ENCODE measurements around the gene PPP2R1B. TPM values are rescaled to one million over a fixed set of nuclear protein-coding genes. Genes with fewer than 3 reads are reported as not detected.

PPP2R1B gene
- total and polyA plus RNA-seq, 2 donors (not counting 1 experiment from before 2014, with no cell fraction given) = 8.2 to 37.0 TPM

DNA sequence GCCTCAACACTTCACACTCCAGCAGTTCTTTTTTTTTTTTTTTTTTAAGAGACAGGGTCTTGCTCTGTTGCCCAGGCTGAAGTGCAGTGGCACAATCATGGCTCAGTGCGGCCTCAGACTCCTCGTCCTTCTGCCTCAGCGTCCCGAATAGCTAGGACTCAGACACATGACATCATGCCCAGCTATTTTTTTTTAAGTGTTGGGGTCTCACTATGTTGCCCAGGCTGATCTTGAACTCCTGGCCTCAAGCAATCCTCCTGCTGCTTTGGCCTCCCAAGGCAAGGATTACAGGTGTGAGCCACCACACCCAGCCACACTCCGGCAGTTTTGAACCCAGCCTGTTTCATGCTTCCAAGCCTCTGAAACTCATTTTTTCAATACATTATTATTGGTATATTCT, 3.7 kb downstream of the PPP2R1B start:
- CTCF ChIA-PET = interaction anchor here (0.6 to 6.6 kb wide), 5 partner anchors 15 to 176 kb away, joined by 3 to 114 read pairs (median 10); no protein-coding TSS in a partner anchor
- intact Hi-C loops (cut with micrococcal nuclease) = no loop called here
- H3K9me3 ChIP-seq (ENCODE audit: control extremely low read depth in 1 of 3, control insufficient read depth in 2 of 3, insufficient read depth in 1 of 3, low read length in 2 of 3) = no peaks in the 10 kb centered on the region
- no peaks in the 10 kb centered on the region for H3K27me3 ChIP-seq (replicated peaks in 1 of 4; ENCODE audit: control extremely low read depth in 1 of 4, control insufficient read depth in 3 of 4, insufficient read depth in 4 of 4, low read length in 3 of 4)
- Mint-ChIP-seq H3K27ac (no peak overlapping the region), H3K4me1 (peaks cover 37% of the 10 kb centered on the region), H3K9me3 (ENCODE audit: insufficient read depth) (no peaks in the 10 kb centered on the region), H3K4me3 (no peak overlapping the region), H3K27me3 (no peaks in the 10 kb centered on the region)
- H3K36me3 ChIP-seq (replicated peaks in 1 of 2; ENCODE audit: control extremely low read depth in 1 of 2, control insufficient read depth in 1 of 2, extremely low read depth in 1 of 2, insufficient read depth in 2 of 2, low read length in 1 of 2) = peaks cover 8 to 41% of the 10 kb centered on the region in 2 experiments
- no peak overlapping the region for H3K27ac ChIP-seq (ENCODE audit: low read length in 2 of 2)
- no peak overlapping the region for H3K4me3 ChIP-seq (ENCODE audit: control extremely low read depth in 1 of 5, extremely low read depth in 1 of 5, insufficient read depth in 1 of 5, low read depth in 2 of 5, low read length in 4 of 5)
- ATAC-seq (ENCODE audit: low read depth) = no peak
- no peak overlapping the region for H3K9ac ChIP-seq (ENCODE audit: low read length)
- WGBS (ENCODE audit: insufficient coverage) = 100% methylated on average over 4 of the region's 5 CpGs
- TF ChIP-seq, protein P1, sequence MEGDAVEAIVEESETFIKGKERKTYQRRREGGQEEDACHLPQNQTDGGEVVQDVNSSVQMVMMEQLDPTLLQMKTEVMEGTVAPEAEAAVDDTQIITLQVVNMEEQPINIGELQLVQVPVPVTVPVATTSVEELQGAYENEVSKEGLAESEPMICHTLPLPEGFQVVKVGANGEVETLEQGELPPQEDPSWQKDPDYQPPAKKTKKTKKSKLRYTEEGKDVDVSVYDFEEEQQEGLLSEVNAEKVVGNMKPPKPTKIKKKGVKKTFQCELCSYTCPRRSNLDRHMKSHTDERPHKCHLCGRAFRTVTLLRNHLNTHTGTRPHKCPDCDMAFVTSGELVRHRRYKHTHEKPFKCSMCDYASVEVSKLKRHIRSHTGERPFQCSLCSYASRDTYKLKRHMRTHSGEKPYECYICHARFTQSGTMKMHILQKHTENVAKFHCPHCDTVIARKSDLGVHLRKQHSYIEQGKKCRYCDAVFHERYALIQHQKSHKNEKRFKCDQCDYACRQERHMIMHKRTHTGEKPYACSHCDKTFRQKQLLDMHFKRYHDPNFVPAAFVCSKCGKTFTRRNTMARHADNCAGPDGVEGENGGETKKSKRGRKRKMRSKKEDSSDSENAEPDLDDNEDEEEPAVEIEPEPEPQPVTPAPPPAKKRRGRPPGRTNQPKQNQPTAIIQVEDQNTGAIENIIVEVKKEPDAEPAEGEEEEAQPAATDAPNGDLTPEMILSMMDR (IDR thresholded peaks at IDR 0.05) = no peak
- no peak for TF ChIP-seq EZH2 (IDR thresholded peaks at IDR 0.05; ENCODE audit: borderline replicate concordance, insufficient read depth, low read depth, low read length, poor library complexity, severe bottlenecking)
- DNase-seq = no peak
- H3K4me2 ChIP-seq (replicated peaks; ENCODE audit: low read depth, low read length, poor library complexity, severe bottlenecking) = no peak overlapping the region
- peaks cover 9 to 16% of the 10 kb centered on the region in 2 donors for H3K4me1 ChIP-seq (ENCODE audit: control insufficient read depth in 2 of 2, insufficient read depth in 2 of 2, low read length in 2 of 2)
- H4K20me1 ChIP-seq (ENCODE audit: control insufficient read depth, insufficient read depth, low read length, poor library complexity, severe bottlenecking) = no peaks in the 10 kb centered on the region
- POLR2A ChIA-PET = no interaction called here
- H3K79me2 ChIP-seq (ENCODE audit: control insufficient read depth, insufficient read depth, low read length) = peaks cover 30% of the 10 kb centered on the region
- H2AFZ ChIP-seq (ENCODE audit: insufficient read depth, low read depth, low read length, poor library complexity, severe bottlenecking) = no peak overlapping the region

DNA sequence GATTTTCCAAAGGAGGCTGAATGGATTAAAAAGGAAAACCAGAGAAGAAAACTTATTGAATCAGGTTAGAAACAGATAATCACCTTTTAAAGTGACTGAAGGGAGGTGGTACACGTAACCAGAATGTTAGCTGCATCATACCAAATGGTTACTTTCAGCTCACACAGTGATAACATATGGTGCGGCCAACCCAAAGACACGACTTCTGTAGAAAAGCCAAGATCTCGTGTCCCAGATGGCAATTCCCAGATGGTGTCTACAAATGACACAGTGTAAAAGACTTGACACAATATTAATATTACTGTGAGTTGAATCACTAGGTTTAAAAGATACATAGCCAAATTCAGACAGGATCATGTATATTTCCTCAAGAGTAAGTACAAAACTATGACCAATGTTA, 5.2 kb downstream of the PPP2R1B start:
- no peak overlapping the region for H3K27ac Mint-ChIP-seq
- H3K9me3 ChIP-seq (ENCODE audit: control extremely low read depth in 1 of 3, control insufficient read depth in 2 of 3, insufficient read depth in 1 of 3, low read length in 2 of 3) = no peaks in the 10 kb centered on the region
- no peak overlapping the region for H3K9ac ChIP-seq (ENCODE audit: low read length)
- no peaks in the 10 kb centered on the region for H3K27me3 ChIP-seq (replicated peaks in 1 of 4; ENCODE audit: control extremely low read depth in 1 of 4, control insufficient read depth in 3 of 4, insufficient read depth in 4 of 4, low read length in 3 of 4)
- H3K4me1 ChIP-seq (ENCODE audit: control insufficient read depth in 2 of 2, insufficient read depth in 2 of 2, low read length in 2 of 2) = peaks cover 0 to 10% of the 10 kb centered on the region in 2 donors
- ChIA-PET POLR2A (no interaction called here), CTCF (interaction anchor here (2.5 kb wide), 1 partner anchor 16 kb away, joined by 14 read pairs; no protein-coding TSS in a partner anchor)
- no peak overlapping the region for H3K4me2 ChIP-seq (replicated peaks; ENCODE audit: low read depth, low read length, poor library complexity, severe bottlenecking)
- H3K9me3 Mint-ChIP-seq (ENCODE audit: insufficient read depth) = no peaks in the 10 kb centered on the region
- ATAC-seq (ENCODE audit: low read depth) (no peak), DNase-seq (no peak)
- H3K36me3 ChIP-seq (replicated peaks in 1 of 2; ENCODE audit: control extremely low read depth in 1 of 2, control insufficient read depth in 1 of 2, extremely low read depth in 1 of 2, insufficient read depth in 2 of 2, low read length in 1 of 2) = peaks cover 8 to 46% of the 10 kb centered on the region in 2 experiments
- H3K4me3 Mint-ChIP-seq = no peak overlapping the region
- peaks cover 26% of the 10 kb centered on the region for H3K4me1 Mint-ChIP-seq
- intact Hi-C loops (cut with micrococcal nuclease) = no loop called here
- no peak overlapping the region for H3K27ac ChIP-seq (ENCODE audit: low read length in 2 of 2)
- no peak overlapping the region for H2AFZ ChIP-seq (ENCODE audit: insufficient read depth, low read depth, low read length, poor library complexity, severe bottlenecking)
- WGBS (ENCODE audit: insufficient coverage) = no CpG with 5 or more reads among the region's 4 CpGs
- H3K4me3 ChIP-seq (ENCODE audit: control extremely low read depth in 1 of 5, extremely low read depth in 1 of 5, insufficient read depth in 1 of 5, low read depth in 2 of 5, low read length in 4 of 5) = no peak overlapping the region
- H3K27me3 Mint-ChIP-seq = no peaks in the 10 kb centered on the region
- TF ChIP-seq, protein P1 (IDR thresholded peaks at IDR 0.05) = no peak
- TF ChIP-seq EZH2 (IDR thresholded peaks at IDR 0.05; ENCODE audit: borderline replicate concordance, insufficient read depth, low read depth, low read length, poor library complexity, severe bottlenecking) = no peak
- H4K20me1 ChIP-seq (ENCODE audit: control insufficient read depth, insufficient read depth, low read length, poor library complexity, severe bottlenecking) = no peaks in the 10 kb centered on the region
- peaks cover 28% of the 10 kb centered on the region for H3K79me2 ChIP-seq (ENCODE audit: control insufficient read depth, insufficient read depth, low read length)
